Body of pancreas (tissue), 4 donors: Measurements from ENCODE around the gene HERC3.

Experiments used
- POLR2A ChIP-seq, 3 donors: fragments of 450-650 bp; IDR thresholded peaks; one replicate each; pipeline ENCODE4 v1.6.1; 2016; ENCODE audit warnings: antibody characterized with exemption in 3 of 3, mild to moderate bottlenecking in 2 of 3
- TF ChIP-seq, protein P1 (sequence below), 7 experiments: fragments of 450-650 bp in 4 of 7; fragments of 200-600 bp in 3 of 7; sonication (generic) in 3 of 7; IDR thresholded peaks; one replicate each; pipeline ENCODE4 v1.5.1; 2016 to 2019; ENCODE audit warnings: antibody characterized with exemption in 7 of 7

DNA sequence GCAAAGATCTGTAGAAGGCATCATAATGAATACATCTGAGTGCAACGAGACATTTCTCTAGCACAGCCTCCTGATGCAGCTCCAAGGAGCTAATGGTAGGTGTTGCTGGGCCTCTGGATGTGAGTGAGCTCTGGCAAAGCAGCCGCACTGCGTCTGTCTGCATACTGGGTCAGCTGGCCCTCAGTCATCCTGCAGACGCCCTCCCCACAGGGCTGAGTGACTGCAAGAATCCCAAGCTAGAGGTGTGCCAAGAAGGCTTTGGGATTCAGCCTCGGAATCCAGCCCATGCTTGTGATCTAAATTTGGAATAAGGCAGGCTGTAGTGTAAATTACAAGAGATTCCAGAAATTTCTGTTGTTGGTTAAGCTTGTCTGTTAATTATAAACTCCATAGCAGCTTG is 18.5 kb downstream of the HERC3 start:
- TF ChIP-seq, protein P1, sequence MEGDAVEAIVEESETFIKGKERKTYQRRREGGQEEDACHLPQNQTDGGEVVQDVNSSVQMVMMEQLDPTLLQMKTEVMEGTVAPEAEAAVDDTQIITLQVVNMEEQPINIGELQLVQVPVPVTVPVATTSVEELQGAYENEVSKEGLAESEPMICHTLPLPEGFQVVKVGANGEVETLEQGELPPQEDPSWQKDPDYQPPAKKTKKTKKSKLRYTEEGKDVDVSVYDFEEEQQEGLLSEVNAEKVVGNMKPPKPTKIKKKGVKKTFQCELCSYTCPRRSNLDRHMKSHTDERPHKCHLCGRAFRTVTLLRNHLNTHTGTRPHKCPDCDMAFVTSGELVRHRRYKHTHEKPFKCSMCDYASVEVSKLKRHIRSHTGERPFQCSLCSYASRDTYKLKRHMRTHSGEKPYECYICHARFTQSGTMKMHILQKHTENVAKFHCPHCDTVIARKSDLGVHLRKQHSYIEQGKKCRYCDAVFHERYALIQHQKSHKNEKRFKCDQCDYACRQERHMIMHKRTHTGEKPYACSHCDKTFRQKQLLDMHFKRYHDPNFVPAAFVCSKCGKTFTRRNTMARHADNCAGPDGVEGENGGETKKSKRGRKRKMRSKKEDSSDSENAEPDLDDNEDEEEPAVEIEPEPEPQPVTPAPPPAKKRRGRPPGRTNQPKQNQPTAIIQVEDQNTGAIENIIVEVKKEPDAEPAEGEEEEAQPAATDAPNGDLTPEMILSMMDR (IDR thresholded peaks at IDR 0.05), result no peak
- TF ChIP-seq POLR2A (IDR thresholded peaks at IDR 0.05), result no peak
